ENCODE results near the gene PAAF1.

PAAF1 gene

GRCh38 chr11:73965076-73965763 is 88.4 kb downstream of the PAAF1 start:
- TF ChIP-seq NFIC (IDR thresholded peaks at IDR 0.05) (no peak), CEBPB (IDR thresholded peaks at IDR 0.05) (no peak), YY1 (IDR thresholded peaks at IDR 0.05; ENCODE audit: low read depth) (no peak), REST (IDR thresholded peaks at IDR 0.05; ENCODE audit: low read depth) (no peak), FOXM1 (IDR thresholded peaks at IDR 0.05; ENCODE audit: borderline replicate concordance, low read depth) (no peak), CREB1 (IDR thresholded peaks at IDR 0.05; ENCODE audit: low read depth) (no peak), TAF1 (IDR thresholded peaks at IDR 0.05; ENCODE audit: low read depth) (no peak), RAD21 (IDR thresholded peaks at IDR 0.05; ENCODE audit: low read depth) (no peak), TEAD4 (IDR thresholded peaks at IDR 0.05) (no peak), EP300 (IDR thresholded peaks at IDR 0.05; ENCODE audit: borderline replicate concordance) (no peak), ZBTB7A (IDR thresholded peaks at IDR 0.05; ENCODE audit: low read depth) (no peak), EGR1 (IDR thresholded peaks at IDR 0.05) (no peak), USF1 (IDR thresholded peaks at IDR 0.05) (no peak), MAX (IDR thresholded peaks at IDR 0.05) (no peak), TCF12 (IDR thresholded peaks at IDR 0.05; ENCODE audit: low read depth) (no peak)

GRCh38 chr11:73965764-73966121 is 88.9 kb downstream of the PAAF1 start:
- TF ChIP-seq TCF12 (IDR thresholded peaks at IDR 0.05; ENCODE audit: low read depth) (no peak), FOXM1 (IDR thresholded peaks at IDR 0.05; ENCODE audit: borderline replicate concordance, low read depth) (no peak), NFIC (IDR thresholded peaks at IDR 0.05) (no peak), REST (IDR thresholded peaks at IDR 0.05; ENCODE audit: low read depth) (no peak), ZBTB7A (IDR thresholded peaks at IDR 0.05; ENCODE audit: low read depth) (no peak), USF1 (IDR thresholded peaks at IDR 0.05) (no peak), TAF1 (IDR thresholded peaks at IDR 0.05; ENCODE audit: low read depth) (no peak), TEAD4 (IDR thresholded peaks at IDR 0.05) (no peak), YY1 (IDR thresholded peaks at IDR 0.05; ENCODE audit: low read depth) (no peak), EGR1 (IDR thresholded peaks at IDR 0.05) (no peak), EP300 (IDR thresholded peaks at IDR 0.05; ENCODE audit: borderline replicate concordance) (no peak), CEBPB (IDR thresholded peaks at IDR 0.05) (no peak), CREB1 (IDR thresholded peaks at IDR 0.05; ENCODE audit: low read depth) (no peak), RAD21 (IDR thresholded peaks at IDR 0.05; ENCODE audit: low read depth) (no peak), MAX (IDR thresholded peaks at IDR 0.05) (no peak)

GRCh38 chr11:73968356-73968966 is 91.7 kb downstream of the PAAF1 start:
- TF ChIP-seq CREB1 (IDR thresholded peaks at IDR 0.05; ENCODE audit: low read depth) = no peak

- TF ChIP-seq EGR1 (IDR thresholded peaks at IDR 0.05) (no peak), REST (IDR thresholded peaks at IDR 0.05; ENCODE audit: low read depth) (no peak), TEAD4 (IDR thresholded peaks at IDR 0.05) (no peak), FOXM1 (IDR thresholded peaks at IDR 0.05; ENCODE audit: borderline replicate concordance, low read depth) (no peak), USF1 (IDR thresholded peaks at IDR 0.05) (no peak), CREB1 (IDR thresholded peaks at IDR 0.05; ENCODE audit: low read depth) (no peak), CEBPB (IDR thresholded peaks at IDR 0.05) (no peak), NFIC (IDR thresholded peaks at IDR 0.05) (no peak), YY1 (IDR thresholded peaks at IDR 0.05; ENCODE audit: low read depth) (no peak)
Measured at GRCh38 chr11:73969091-73969490, 92.3 kb downstream of the PAAF1 start.
